Neuronal stem cell (in vitro differentiated cells): Measurements from ENCODE around the gene VEZT.

Experiments
- DNase-seq: peaks from one replicate; pipeline ENCODE4 v3.0.0-alpha.2; 2013; ENCODE audit warnings: low spot score
- H2AFZ ChIP-seq: one replicate; pipeline ENCODE4 v1.6.1; 2013; ENCODE audit warnings: mild to moderate bottlenecking, low read length, inconsistent platforms
- H2AK5ac ChIP-seq: 2 replicates; pipeline ENCODE4 v1.6.1; 2013; ENCODE audit warnings: low read depth, mild to moderate bottlenecking, inconsistent platforms, low read length, moderate library complexity, mixed read lengths
- H2BK120ac ChIP-seq: 2 replicates; pipeline ENCODE4 v1.6.1; 2013; ENCODE audit warnings: low read depth, mild to moderate bottlenecking, inconsistent platforms, low read length, moderate library complexity, mixed read lengths
- H2BK12ac ChIP-seq: one replicate; pipeline ENCODE4 v1.6.1; 2013; ENCODE audit warnings: low read length, inconsistent platforms
- H2BK15ac ChIP-seq: 2 replicates; pipeline ENCODE4 v1.6.1; 2013; ENCODE audit warnings: mild to moderate bottlenecking, low read length, inconsistent platforms, mixed read lengths
- H2BK5ac ChIP-seq: one replicate; pipeline ENCODE4 v1.6.1; 2013; ENCODE audit warnings: inconsistent platforms, mild to moderate bottlenecking, low read length, moderate library complexity
- H3K14ac ChIP-seq: one replicate; pipeline ENCODE4 v1.6.1; 2013; ENCODE audit warnings: low read length, inconsistent platforms
- H3K18ac ChIP-seq: 2 replicates; pipeline ENCODE4 v1.6.1; 2013; ENCODE audit warnings: low read length, inconsistent platforms
- H3K23ac ChIP-seq: 2 replicates; pipeline ENCODE4 v1.6.1; 2013; ENCODE audit warnings: low read depth, mild to moderate bottlenecking, mixed read lengths, low read length, inconsistent platforms; ENCODE audit not compliant: poor library complexity
- H3K27ac ChIP-seq: replicated peaks from 3 replicates; pipeline ENCODE4 v1.5.1; 2013; ENCODE audit warnings: low read length, inconsistent platforms
- H3K27me3 ChIP-seq, 3 experiments: 2 replicates each; pipeline ENCODE4 v1.6.1; 2013; ENCODE audit warnings: low read length in 3 of 3, mild to moderate bottlenecking in 2 of 3, inconsistent platforms in 1 of 3, low read depth in 1 of 3, mixed read lengths in 1 of 3, moderate library complexity in 1 of 3; ENCODE audit not compliant: control insufficient read depth in 3 of 3, insufficient read depth in 3 of 3
- H3K36me3 ChIP-seq, 2 donors: replicated peaks in 1 of 2; 2 replicates each; pipeline ENCODE4 v1.6.1; 2013; ENCODE audit warnings: low read length in 2 of 2; ENCODE audit not compliant: control insufficient read depth in 2 of 2, insufficient read depth in 2 of 2
- H3K4ac ChIP-seq: 2 replicates; pipeline ENCODE4 v1.6.1; 2013; ENCODE audit warnings: inconsistent platforms, mild to moderate bottlenecking, low read length, moderate library complexity
- H3K4me1 ChIP-seq, 2 donors: 1 replicate in 1 of 2; 2 replicates in 1 of 2; pipeline ENCODE4 v1.6.1; 2013; ENCODE audit warnings: low read length in 2 of 2, low read depth in 1 of 2; ENCODE audit not compliant: control insufficient read depth in 2 of 2, insufficient read depth in 1 of 2
- H3K4me2 ChIP-seq: one replicate; pipeline ENCODE4 v1.6.1; 2013; ENCODE audit warnings: mild to moderate bottlenecking, low read length, inconsistent platforms; ENCODE audit not compliant: insufficient read depth, poor library complexity, severe bottlenecking
- H3K4me3 ChIP-seq, 2 donors: 2 replicates each; pipeline ENCODE4 v1.5.1; 2013; ENCODE audit warnings: low read length in 2 of 2, mild to moderate bottlenecking in 2 of 2, inconsistent platforms in 1 of 2, moderate library complexity in 1 of 2
- H3K79me1 ChIP-seq: one replicate; pipeline ENCODE4 v1.6.1; 2013; ENCODE audit warnings: low read depth, mild to moderate bottlenecking, inconsistent platforms, low read length, moderate library complexity
- H3K9ac ChIP-seq: one replicate; pipeline ENCODE4 v1.6.1; 2013; ENCODE audit warnings: mild to moderate bottlenecking, low read depth, low read length, inconsistent platforms; ENCODE audit not compliant: poor library complexity
- H3K9me3 ChIP-seq, 2 donors: replicated peaks in 1 of 2; 2 replicates each; pipeline versions ENCODE3 to v1.6.1; 2013; ENCODE audit warnings: low read length in 2 of 2, mild to moderate bottlenecking in 2 of 2, inconsistent platforms in 1 of 2, low read depth in 1 of 2, mixed read lengths in 1 of 2, moderate library complexity in 1 of 2; ENCODE audit not compliant: control insufficient read depth in 2 of 2, insufficient read depth in 1 of 2
- H4K8ac ChIP-seq: one replicate; pipeline ENCODE4 v1.6.1; 2013; ENCODE audit warnings: low read depth, mild to moderate bottlenecking, inconsistent platforms, low read length, moderate library complexity
- H4K91ac ChIP-seq: one replicate; pipeline ENCODE4 v1.6.1; 2013; ENCODE audit warnings: low read length, low read depth, mild to moderate bottlenecking, inconsistent platforms; ENCODE audit not compliant: poor library complexity
- WGBS, 2 donors: extraction: QIAGEN DNeasy Blood & Tissue Kit; methylation state at CpG; one replicate each; pipeline ENCODE4 v1.1.7; 2013; ENCODE audit warnings: missing lambda C conversion rate in 2 of 2, mixed read lengths in 1 of 2; ENCODE audit not compliant: insufficient read length in 2 of 2, insufficient replicate concordance in 1 of 2; ENCODE audit errors: extremely low coverage in 2 of 2; 5-methylcytosine and 5-hydroxymethylcytosine counted together

The VEZT gene

DNA sequence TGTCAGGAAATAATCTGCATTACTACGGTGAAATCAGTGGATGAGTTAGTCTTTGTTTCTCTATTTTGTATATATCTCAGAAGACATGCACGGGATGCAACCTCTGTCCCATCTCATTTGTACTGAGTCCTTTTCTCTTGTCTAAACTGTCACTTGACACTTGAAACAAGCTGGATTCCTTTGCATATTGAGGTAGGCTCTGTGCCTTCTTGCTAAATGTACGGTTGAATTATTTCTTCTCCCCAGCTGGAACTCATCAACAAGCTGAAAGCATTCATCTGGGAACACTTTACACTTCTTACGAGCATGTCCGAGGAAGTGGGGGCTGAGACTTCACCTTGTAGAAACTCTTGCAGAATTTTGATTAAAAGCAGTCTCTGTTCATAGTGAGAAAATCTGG is 119.5 kb downstream of the VEZT start:
- H4K91ac ChIP-seq: no peak overlapping the region
- H3K4me1 ChIP-seq: peaks cover 0 to 9% of the 10 kb centered on the region in 2 donors
- H3K4me2 ChIP-seq: no peak overlapping the region
- DNase-seq: no peak
- no peaks in the 10 kb centered on the region for H3K27me3 ChIP-seq
- no peak overlapping the region for H2BK5ac ChIP-seq
- H3K79me1 ChIP-seq: no peaks in the 10 kb centered on the region
- H4K8ac ChIP-seq: no peak overlapping the region
- no peak overlapping the region for H3K18ac ChIP-seq
- no peak overlapping the region for H2BK15ac ChIP-seq
- no peak overlapping the region for H2BK120ac ChIP-seq
- no peak overlapping the region for H3K9ac ChIP-seq
- H3K4ac ChIP-seq: no peak overlapping the region
- H3K23ac ChIP-seq: no peak overlapping the region
- no peak overlapping the region for H2AK5ac ChIP-seq
- H2AFZ ChIP-seq: peak overlapping the region; percentile 8
- no peak overlapping the region for H2BK12ac ChIP-seq
- H3K36me3 ChIP-seq: no peaks in the 10 kb centered on the region
- WGBS, 2 donors: no CpG with 5 or more reads among the region's 5 CpGs
- no peaks in the 10 kb centered on the region for H3K9me3 ChIP-seq
- H3K27ac ChIP-seq: no peak overlapping the region
- no peak overlapping the region for H3K14ac ChIP-seq
- no peak overlapping the region for H3K4me3 ChIP-seq

DNA sequence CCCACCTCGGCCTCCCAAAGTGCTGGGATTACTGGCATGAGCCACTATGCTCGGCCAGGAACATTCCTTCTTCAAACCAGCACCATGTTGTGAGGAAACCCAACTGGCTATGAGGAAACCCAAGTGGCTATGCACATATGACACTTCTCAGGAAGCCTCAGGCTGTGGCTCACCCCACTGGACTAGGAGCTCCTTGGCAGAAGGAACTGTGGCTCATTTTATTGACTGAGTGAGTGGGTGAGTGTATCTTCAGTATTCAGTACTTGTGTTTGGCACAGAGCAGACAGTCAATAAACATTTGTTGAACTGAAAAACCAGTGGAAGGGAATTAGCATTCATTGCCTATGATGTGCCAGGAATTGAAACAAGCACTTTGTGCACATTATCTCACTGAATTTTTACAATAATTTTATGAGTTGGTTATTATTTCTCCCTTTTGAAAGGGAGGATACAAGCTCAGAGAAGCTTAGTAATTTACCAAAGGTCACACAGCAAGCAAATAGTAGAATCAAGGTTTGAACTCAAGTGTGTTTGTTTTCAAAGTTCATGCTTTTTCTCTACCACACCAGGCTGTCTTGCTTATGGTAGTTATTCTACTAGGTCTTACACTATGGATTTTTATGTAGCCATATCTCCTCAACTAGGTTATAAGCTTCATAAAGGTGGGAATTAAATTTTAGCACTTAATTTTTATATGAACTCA is 121.6 kb downstream of the VEZT start:
- Histone ChIP-seq H3K9me3 (no peaks in the 10 kb centered on the region), H2AK5ac (no peak overlapping the region), H3K4ac (no peak overlapping the region), H3K23ac (no peak overlapping the region), H3K9ac (no peak overlapping the region), H3K79me1 (no peaks in the 10 kb centered on the region), H3K4me2 (no peak overlapping the region), H2BK5ac (no peak overlapping the region), H4K91ac (no peak overlapping the region), H3K27ac (no peak overlapping the region), H3K27me3 (peaks cover 0 to 4% (median 0%) of the 10 kb centered on the region in 3 experiments), H3K4me3 (no peak overlapping the region), H3K14ac (no peak overlapping the region), H2BK120ac (no peak overlapping the region), H3K18ac (no peak overlapping the region), H3K4me1 (peaks cover 0 to 9% of the 10 kb centered on the region in 2 donors), H2BK15ac (no peak overlapping the region), H2AFZ (no peak overlapping the region), H2BK12ac (no peak overlapping the region), H3K36me3 (no peaks in the 10 kb centered on the region), H4K8ac (no peak overlapping the region)
- WGBS, 2 donors: no CpG with 5 or more reads among the region's 2 CpGs
- DNase-seq: no peak

DNA sequence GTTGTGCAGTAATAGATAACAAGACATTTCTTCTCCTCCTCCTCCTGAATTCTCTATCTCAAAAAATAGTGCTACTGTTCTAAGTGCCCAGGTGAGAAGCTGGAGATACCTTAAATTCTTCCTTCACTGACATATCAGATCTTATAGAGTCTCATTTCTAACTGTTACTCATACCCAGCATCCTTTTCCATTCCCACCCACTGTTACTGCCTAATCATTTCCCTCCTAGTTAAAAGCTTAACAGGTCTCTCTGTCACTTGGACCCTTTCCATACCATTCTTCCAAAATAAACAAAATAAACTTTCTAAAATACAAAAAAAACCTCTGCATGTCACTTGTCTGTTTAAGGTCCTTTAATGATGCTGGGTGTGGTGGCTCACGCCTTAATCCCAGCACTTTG is 124.4 kb downstream of the VEZT start:
- no peak for DNase-seq
- Histone ChIP-seq H3K9me3 (peaks cover 0 to 2% of the 10 kb centered on the region in 2 donors), H2BK120ac (no peak overlapping the region), H3K36me3 (no peaks in the 10 kb centered on the region), H4K91ac (no peak overlapping the region), H3K4me1 (peaks cover 1 to 2% of the 10 kb centered on the region in 2 donors), H2BK12ac (no peak overlapping the region), H3K4ac (no peak overlapping the region), H3K18ac (no peak overlapping the region), H4K8ac (no peak overlapping the region), H3K4me2 (no peak overlapping the region), H3K27me3 (peaks cover 0 to 4% (median 0%) of the 10 kb centered on the region in 3 experiments), H3K14ac (no peak overlapping the region), H2AK5ac (no peak overlapping the region), H3K9ac (no peak overlapping the region), H3K4me3 (no peak overlapping the region), H2BK5ac (no peak overlapping the region), H3K79me1 (no peaks in the 10 kb centered on the region), H2BK15ac (no peak overlapping the region), H2AFZ (no peak overlapping the region), H3K27ac (no peak overlapping the region), H3K23ac (no peak overlapping the region)
- WGBS, 2 donors: no CpG with 5 or more reads among the region's 1 CpG

DNA sequence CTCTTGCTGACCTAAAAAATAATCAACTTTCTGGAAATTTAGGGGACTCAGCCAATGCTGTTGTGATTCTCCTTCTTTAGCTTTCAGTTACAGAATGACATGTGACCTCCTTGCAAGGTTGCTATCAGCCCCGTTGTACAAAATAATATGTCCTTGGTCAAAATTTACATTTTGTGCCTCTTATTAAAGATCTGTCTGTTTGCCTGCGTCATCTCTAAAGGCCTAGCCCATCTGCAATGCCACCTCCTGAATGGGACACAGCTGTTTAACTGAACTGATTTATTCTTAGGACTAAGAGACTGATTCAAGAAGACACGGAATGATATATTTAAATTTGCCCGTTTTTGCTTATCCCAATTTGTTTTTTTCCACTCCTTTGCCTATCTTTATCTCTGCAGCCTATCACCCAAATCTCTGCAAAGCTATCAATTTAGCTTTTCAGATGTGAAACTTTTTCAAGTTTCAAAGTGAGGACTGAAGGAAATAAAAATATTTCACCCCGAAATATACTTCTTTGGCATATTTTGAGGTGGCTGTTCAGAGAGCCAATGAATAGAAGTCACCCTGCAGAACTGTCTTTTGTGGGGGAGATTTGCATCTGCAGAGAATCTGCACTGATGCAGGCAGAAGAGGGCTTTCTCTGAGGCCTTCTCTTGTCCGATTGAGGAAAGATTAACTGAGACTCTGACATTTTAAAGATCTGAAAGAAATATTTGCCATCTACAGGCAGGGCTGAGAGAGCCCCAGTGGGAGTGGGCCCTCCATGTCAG is 126.0 kb downstream of the VEZT start:
- no peak overlapping the region for H4K91ac ChIP-seq
- H3K36me3 ChIP-seq: no peaks in the 10 kb centered on the region
- peak overlapping the region; percentile 24 for H2AFZ ChIP-seq
- no peak overlapping the region for H4K8ac ChIP-seq
- no peak overlapping the region for H2BK5ac ChIP-seq
- no peak overlapping the region for H3K4me3 ChIP-seq
- WGBS, 2 donors: no CpG with 5 or more reads among the region's 6 CpGs
- H3K4me1 ChIP-seq: peaks cover 0 to 1% of the 10 kb centered on the region in 2 donors
- H3K4me2 ChIP-seq: no peak overlapping the region
- H2BK15ac ChIP-seq: no peak overlapping the region
- H3K14ac ChIP-seq: no peak overlapping the region
- H2AK5ac ChIP-seq: no peak overlapping the region
- no peak overlapping the region for H3K9ac ChIP-seq
- no peak overlapping the region for H3K18ac ChIP-seq
- H2BK12ac ChIP-seq: no peak overlapping the region
- peaks cover 0 to 4% (median 0%) of the 10 kb centered on the region in 3 experiments for H3K27me3 ChIP-seq
- H3K4ac ChIP-seq: no peak overlapping the region
- H3K79me1 ChIP-seq: no peaks in the 10 kb centered on the region
- peaks cover 0 to 2% of the 10 kb centered on the region in 2 donors for H3K9me3 ChIP-seq
- no peak for DNase-seq
- no peak overlapping the region for H2BK120ac ChIP-seq
- no peak overlapping the region for H3K27ac ChIP-seq
- H3K23ac ChIP-seq: no peak overlapping the region
